ENCODE data around the gene S100A7. TPM values are rescaled to one million over a fixed set of nuclear protein-coding genes. Genes with fewer than 3 reads are reported as not detected.

Gene S100A7
- total and polyA plus RNA-seq, 2 of the 8 experiments (the other 6 are each of a cell fraction or from before 2014, with no cell fraction given), result not detected

DNA sequence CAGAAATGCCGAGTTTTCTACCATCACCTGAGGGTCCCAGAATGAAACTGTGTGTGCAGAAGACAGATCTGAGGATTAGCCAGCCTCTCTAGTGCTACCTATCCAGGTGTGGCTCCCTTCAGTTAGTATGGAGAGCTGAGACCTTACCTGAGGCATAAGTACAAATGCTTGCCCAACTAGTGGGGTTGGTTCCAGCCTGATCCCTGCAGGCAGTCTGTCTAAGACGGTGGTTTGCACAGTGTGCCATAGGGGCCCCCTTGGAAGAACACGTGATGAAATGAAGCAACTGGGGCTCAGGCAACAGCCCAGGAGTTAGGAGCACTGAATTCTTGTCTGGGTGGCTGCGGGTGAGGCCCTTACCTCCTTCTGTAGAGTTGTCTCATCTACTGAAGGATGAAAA lies 28.5 kb downstream of the S100A7 start:
- Histone ChIP-seq H3K56ac (replicated peaks; ENCODE audit: insufficient read length, low read depth, low read length) (no peak overlapping the region), H3K27ac (ENCODE audit: low read depth, low read length) (no peak overlapping the region), H4K8ac (ENCODE audit: extremely low read depth, insufficient read depth, low read length) (no peak overlapping the region), H3K9ac (replicated peaks in 1 of 4; ENCODE audit: extremely low read depth in 1 of 4, low read depth in 3 of 4, low read length in 3 of 4) (no peak overlapping the region), H3K18ac (ENCODE audit: extremely low read depth, low read length) (no peak overlapping the region), H2BK20ac (ENCODE audit: low read length) (no peak overlapping the region), H2BK15ac (ENCODE audit: low read length) (no peak overlapping the region), H2BK120ac (replicated peaks; ENCODE audit: low read depth, low read length) (no peak overlapping the region), H3K4me2 (ENCODE audit: insufficient read depth in 1 of 2, low read depth in 2 of 2, low read length in 2 of 2) (no peak overlapping the region), H2BK5ac (ENCODE audit: low read depth, low read length) (no peak overlapping the region), H3K4ac (replicated peaks; ENCODE audit: insufficient read length, low read depth, low read length) (no peak overlapping the region), H2AFZ (ENCODE audit: low read length) (no peak overlapping the region), H3K36me3 (ENCODE audit: control insufficient read depth in 2 of 4, insufficient read depth in 4 of 4, low read length in 3 of 4) (no peaks in the 10 kb centered on the region), H2AK5ac (ENCODE audit: low read depth, low read length) (no peak overlapping the region), H3K9me3 (ENCODE audit: insufficient read depth in 2 of 2, low read depth in 1 of 2, low read length in 1 of 2) (no peaks in the 10 kb centered on the region), H3K14ac (ENCODE audit: insufficient read length) (no peak overlapping the region), H3K23ac (ENCODE audit: insufficient read length) (no peak overlapping the region), H4K20me1 (replicated peaks in 1 of 2; ENCODE audit: control insufficient read depth in 1 of 2, insufficient read depth in 2 of 2, low read length in 2 of 2) (peaks cover 0 to 7% of the 10 kb centered on the region in 2 experiments), H3K4me1 (replicated peaks in 1 of 4; ENCODE audit: control insufficient read depth in 3 of 4, insufficient read depth in 4 of 4, low read length in 3 of 4) (no peaks in the 10 kb centered on the region; a peak in 2 of 7 replicates), H3K79me2 (ENCODE audit: control insufficient read depth in 1 of 2, insufficient read depth in 2 of 2, low read length in 2 of 2) (no peaks in the 10 kb centered on the region), H2BK12ac (ENCODE audit: low read depth, low read length) (no peak overlapping the region), H3K4me3 (ENCODE audit: extremely low read depth in 1 of 4, insufficient read depth in 2 of 4, low read depth in 3 of 4, low read length in 4 of 4) (no peak overlapping the region), H3K27me3 (replicated peaks in 1 of 4; ENCODE audit: control insufficient read depth in 3 of 4, extremely low read depth in 1 of 4, insufficient read depth in 3 of 4, low read length in 3 of 4) (no peaks in the 10 kb centered on the region), H4K91ac (replicated peaks; ENCODE audit: insufficient read length, low read length) (no peak overlapping the region), H4K5ac (ENCODE audit: insufficient read length, low read depth, low read length) (no peak overlapping the region), H3K79me1 (ENCODE audit: low read depth, low read length) (no peaks in the 10 kb centered on the region), H3K23me2 (ENCODE audit: low read depth, low read length) (no peaks in the 10 kb centered on the region; the same call in 1 of the 2 replicates)
- CTCF ChIA-PET (ENCODE audit: partially characterized antibody), result interaction anchor here (0.9 to 1.0 kb wide), 2 partner anchors 15 to 78 kb away, joined by 3 read pairs; no protein-coding TSS in a partner anchor
- DNase-seq (ENCODE audit: low read depth in 1 of 2, low spot score in 2 of 2), result peak in 1 of 2 experiments; percentile 23
- no peak for TF ChIP-seq NRF1 (IDR thresholded peaks at IDR 0.05; ENCODE audit: low read depth, low read length)
- TF ChIP-seq RBBP5 (IDR thresholded peaks at IDR 0.05; ENCODE audit: borderline replicate concordance, low read depth, low read length), result no peak
- TF ChIP-seq, protein P1, sequence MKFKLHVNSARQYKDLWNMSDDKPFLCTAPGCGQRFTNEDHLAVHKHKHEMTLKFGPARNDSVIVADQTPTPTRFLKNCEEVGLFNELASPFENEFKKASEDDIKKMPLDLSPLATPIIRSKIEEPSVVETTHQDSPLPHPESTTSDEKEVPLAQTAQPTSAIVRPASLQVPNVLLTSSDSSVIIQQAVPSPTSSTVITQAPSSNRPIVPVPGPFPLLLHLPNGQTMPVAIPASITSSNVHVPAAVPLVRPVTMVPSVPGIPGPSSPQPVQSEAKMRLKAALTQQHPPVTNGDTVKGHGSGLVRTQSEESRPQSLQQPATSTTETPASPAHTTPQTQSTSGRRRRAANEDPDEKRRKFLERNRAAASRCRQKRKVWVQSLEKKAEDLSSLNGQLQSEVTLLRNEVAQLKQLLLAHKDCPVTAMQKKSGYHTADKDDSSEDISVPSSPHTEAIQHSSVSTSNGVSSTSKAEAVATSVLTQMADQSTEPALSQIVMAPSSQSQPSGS (IDR thresholded peaks at IDR 0.05; ENCODE audit: low read length), result no peak
- no peak for TF ChIP-seq RFX5 (IDR thresholded peaks at IDR 0.05; ENCODE audit: borderline replicate concordance, low read depth, low read length)
- no peak for TF ChIP-seq NANOG (IDR thresholded peaks at IDR 0.05; ENCODE audit: insufficient read depth, low read depth, low read length, poor library complexity, severe bottlenecking)
- TF ChIP-seq POLR2AphosphoS5 (IDR thresholded peaks at IDR 0.05; ENCODE audit: low read depth, low read length), result no peak
- TF ChIP-seq RXRA (IDR thresholded peaks at IDR 0.05; ENCODE audit: insufficient read depth, low read depth, low read length), result no peak
- 82% methylated on average over 4 of the region's 4 CpGs; no CpG with 5 or more reads in 1 of the 2 experiments for WGBS, 2 experiments (ENCODE audit: extremely low coverage in 1 of 2, insufficient coverage in 1 of 2, insufficient read length in 1 of 2, insufficient replicate concordance in 2 of 2, low coverage in 1 of 2, low lambda C conversion rate in 2 of 2, missing lambda C conversion rate in 1 of 2)
- POLR2A ChIA-PET (ENCODE audit: partially characterized antibody), result no interaction called here
- no peak for FAIRE-seq

Data from H1 (cell line).